Heart left ventricle (tissue), 13 donors: ENCODE measurements around the gene ARFGAP1.

ENCODE experiments used
- CTCF ChIP-seq, 12 donors: fragments of 200-600 bp; sonication (generic) in 4 of 12; IDR thresholded peaks; one replicate each; pipeline versions ENCODE4 v1.5.0 to v1.8.0; 2018 to 2022; ENCODE audit warnings: antibody characterized with exemption in 12 of 12, mild to moderate bottlenecking in 5 of 12
- POLR2A ChIP-seq, 2 donors: fragments of 450-650 bp; IDR thresholded peaks; one replicate each; pipeline ENCODE4 v1.6.1; 2017; ENCODE audit warnings: antibody characterized with exemption in 2 of 2, mild to moderate bottlenecking in 2 of 2, moderate library complexity in 2 of 2
- donor health status: ischemic (EF 13 %, LVEDD 7.1; RV severe dilation, severe dysfunction).
- donor health status: DM: no; HTN: yes; CAD: no.
- donor health status: DM: no; HTN: no; CAD: no.
- donor health status: ischemic (EF 25% LVEDD 6.9; RV normal size, moderate dysfunction).
- donor health status: ischemic (EF 25% LVEDD 5.7; RV mildly dilated, moderate dysfunction).
- donor health status: ischemic (EF 35%, LVEDD 5.7; RV mildly dilated, moderate dysfunction).
- donor health status: nonischemic (EF 11% LVEDD 7.7; RV severe dilation, severe dysfunction).
- donor health status: DM: yes; HTN: yes; CAD: no.
- donor health status: PGD.
- donor health status: ischemic (EF 29% LVEDD 5.4; RV normal size, mild dysfunction).
- donor health status: nonischemic (EF 23%, LVEDD 6.1; RV moderate dilation, normal function).

DNA sequence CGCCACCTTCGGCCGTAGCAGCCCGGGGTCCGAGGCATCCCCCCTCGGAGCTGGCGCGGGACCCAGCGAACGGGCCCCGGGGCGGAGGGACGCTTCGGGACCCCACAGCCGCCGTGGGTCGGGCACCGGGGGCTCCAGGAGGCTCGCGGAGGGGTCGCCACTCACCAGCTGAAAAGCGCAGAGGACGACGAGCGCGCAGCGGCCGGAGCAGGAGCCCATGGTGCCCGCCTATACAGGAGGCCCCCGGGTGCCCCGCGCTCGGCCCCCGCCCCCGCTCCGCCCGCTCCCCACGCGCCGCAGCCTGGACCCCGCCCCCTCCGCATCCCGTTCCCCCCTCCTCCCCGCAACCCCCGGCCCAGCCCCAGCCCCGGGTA is 18.4 kb upstream of the ARFGAP1 start, which contains the start of gene NKAIN4:
- no peak for TF ChIP-seq POLR2A (IDR thresholded peaks at IDR 0.05)
- TF ChIP-seq CTCF (IDR thresholded peaks at IDR 0.05), result no peak
